A549 (cell line): ENCODE results near the gene GNRH2. TPM values are rescaled to one million over a fixed set of nuclear protein-coding genes. Genes with fewer than 3 reads are reported as not detected.
"Not testable (repeated sequence)": the region's sequence is repeated elsewhere in the genome, so short reads cannot be mapped to it uniquely, and the experiment has no call there.

Experiments
- ATAC-seq, 2 experiments: fragments of 200-7000 bp in 1 of 2; fragments of >200 bp in 1 of 2; cut with Nextera tagmentation in 1 of 2; cut with Tn5 transposase in 1 of 2; 3 replicates each; pipeline versions ENCODE4 v1.8.0 to v1.9.1; 2018 to 2020; ENCODE audit warnings: mild to moderate bottlenecking in 1 of 2, moderate library complexity in 1 of 2
- CTCF ChIA-PET: fragments of 300-600 bp; sonication (Branson Sonifier 250); formaldehyde crosslinking; extraction: SDS; loops from one replicate; lab custom pipeline; 2021; ENCODE audit warnings: antibody characterized with exemption, inconsistent platforms; lab: Yijun Ruan, JAX
- POLR2A ChIA-PET: fragments of 350-600 bp; formaldehyde crosslinking; extraction: SDS; loops from one replicate; lab custom pipeline; 2021; ENCODE audit warnings: antibody characterized with exemption, inconsistent platforms; lab: Yijun Ruan, JAX
- DNase-seq, 2 experiments: peaks; one replicate each; pipeline versions ENCODE4 v3.0.0 to v3.0.0-alpha.2; 2011 to 2016; ENCODE audit warnings: low read depth in 1 of 2, low spot score in 1 of 2
- FAIRE-seq: peaks from 2 replicates; lab custom pipeline; 2011; peaks lifted over from hg19 to GRCh38; lab: Jason Lieb, UNC
- H3K27ac ChIP-seq, 2 experiments: fragments of >200 bp; sonication (Bioruptor Twin); formaldehyde crosslinking; 3 replicates each; pipeline ENCODE4 v1.5.1; 2016 to 2017
- H3K4me1 ChIP-seq: fragments of >200 bp; sonication (Bioruptor Twin); formaldehyde crosslinking; 3 replicates; pipeline ENCODE4 v1.6.1; 2016
- H3K4me2 ChIP-seq: fragments of >200 bp; sonication (Bioruptor Twin); formaldehyde crosslinking; 3 replicates; pipeline ENCODE4 v1.6.1; 2016
- H3K4me3 ChIP-seq: fragments of >200 bp; sonication (Bioruptor Twin); formaldehyde crosslinking; 3 replicates; pipeline ENCODE4 v1.5.1; 2016
- H3K9me3 ChIP-seq: fragments of >200 bp; sonication (Bioruptor Twin); formaldehyde crosslinking; 3 replicates; pipeline ENCODE4 v1.6.1; 2016
- BHLHE40 ChIP-seq: IDR thresholded peaks from 2 replicates; pipeline ENCODE4 v1.6.1; 2012; ENCODE audit warnings: low read depth, low read length, inconsistent platforms
- GATA3 ChIP-seq: IDR thresholded peaks from 2 replicates; pipeline ENCODE4 v1.6.1; 2012; ENCODE audit warnings: borderline replicate concordance
- HDAC2 ChIP-seq: fragments of 200-600 bp; sonication (generic); IDR thresholded peaks from 2 replicates; pipeline ENCODE4 v1.6.1; 2016
- JUN ChIP-seq, 2 experiments: fragments of >200 bp; sonication (Bioruptor Twin); formaldehyde crosslinking; IDR thresholded peaks; 2 replicates in 1 of 2; 3 replicates in 1 of 2; pipeline ENCODE4 v1.6.1; 2016 to 2017
- MAFK ChIP-seq: fragments of 450-650 bp; IDR thresholded peaks from 2 replicates; pipeline ENCODE4 v1.6.1; 2014; ENCODE audit not compliant: partially characterized antibody
- NPAS2 ChIP-seq: fragments of 250-450 bp; sonication (Bioruptor Pico); IDR thresholded peaks from 2 replicates; pipeline ENCODE4 v1.8.0; 2022; ENCODE audit warnings: mild to moderate bottlenecking, moderate library complexity, borderline replicate concordance
- TP53 ChIP-seq: fragments of 250-450 bp; sonication (Bioruptor Pico); IDR thresholded peaks from 2 replicates; pipeline ENCODE4 v1.5.0; 2021; ENCODE audit warnings: mild to moderate bottlenecking, moderate library complexity
- ZC3H11A ChIP-seq: fragments of 450-650 bp; IDR thresholded peaks from 2 replicates; pipeline ENCODE4 v1.6.1; 2014; ENCODE audit warnings: antibody characterized with exemption, mild to moderate bottlenecking
- WGBS: methylation state at CpG from one replicate; pipeline ENCODE4 v1.1.6; 2017; ENCODE audit errors: missing lambda C conversion rate; 5-methylcytosine and 5-hydroxymethylcytosine counted together
- polyA plus RNA-seq, 4 experiments: library from polyadenylated mRNA; depleted of rRNA in 3 of 4; stranded (reverse); fragments of >200 nt; fragmentation: RNase III in 1 of 4; extraction: RNeasy Plus Mini Kit Qiagen cat#74134 plus additional on column Dnase treatment in 1 of 4; gene quantifications; 2 replicates in 3 of 4; 3 replicates in 1 of 4; pipeline ENCODE4 v1.2.3, GENCODE V29; 2011 to 2017
- TF ChIP-seq, protein P1 (sequence below): IDR thresholded peaks from 2 replicates; pipeline ENCODE4 v1.6.1; 2012
- TF ChIP-seq, protein P2 (sequence below): fragments of 450-650 bp; IDR thresholded peaks from 2 replicates; pipeline ENCODE4 v1.6.1; 2014; ENCODE audit warnings: antibody characterized with exemption

GNRH2 gene
- polyA plus RNA-seq, 2 of the 4 experiments (the other 2 are of a cell fraction): 0.12 TPM; not detected in 1

DNA sequence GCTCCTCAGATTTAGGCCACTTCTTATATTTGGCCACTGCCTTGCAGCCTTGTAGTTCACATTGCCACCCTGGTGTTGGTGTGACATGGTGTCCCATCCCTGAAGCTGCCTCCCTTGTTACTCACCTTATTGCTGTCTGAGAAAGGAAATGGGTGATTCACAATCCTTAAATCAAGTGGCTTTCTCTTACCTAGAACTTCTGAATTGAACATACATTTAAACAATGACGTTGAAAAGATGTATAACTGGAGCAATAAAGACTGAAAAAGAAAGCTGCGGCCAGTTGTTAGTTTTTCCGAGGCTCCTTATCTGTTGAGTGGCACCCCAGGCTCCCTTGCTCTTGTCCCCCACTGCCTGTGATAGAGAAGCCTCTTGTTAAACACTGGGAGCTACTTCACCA lies 28.8 kb upstream of the GNRH2 start:
- ChIA-PET CTCF (interaction anchor here (0.6 to 1.5 kb wide), 2 partner anchors 12 to 42 kb away, joined by 3 to 5 read pairs; no protein-coding TSS in a partner anchor), POLR2A (no interaction called here)
- WGBS: 87% methylated on average over 3 of the region's 3 CpGs
- ATAC-seq (no peak), DNase-seq (no peak), FAIRE-seq (no peak)
- H3K4me1 ChIP-seq: peaks cover 11% of the 10 kb centered on the region; the same call in 2 of the 3 replicates
- no peak overlapping the region for H3K27ac ChIP-seq
- H3K9me3 ChIP-seq: no peaks in the 10 kb centered on the region
- no peak overlapping the region for H3K4me2 ChIP-seq
- TF ChIP-seq NPAS2 (CRISPR knock-in tag) (no peak), ZC3H11A (no peak), GATA3 (no peak), HDAC2 (no peak)
- TF ChIP-seq, protein P1, sequence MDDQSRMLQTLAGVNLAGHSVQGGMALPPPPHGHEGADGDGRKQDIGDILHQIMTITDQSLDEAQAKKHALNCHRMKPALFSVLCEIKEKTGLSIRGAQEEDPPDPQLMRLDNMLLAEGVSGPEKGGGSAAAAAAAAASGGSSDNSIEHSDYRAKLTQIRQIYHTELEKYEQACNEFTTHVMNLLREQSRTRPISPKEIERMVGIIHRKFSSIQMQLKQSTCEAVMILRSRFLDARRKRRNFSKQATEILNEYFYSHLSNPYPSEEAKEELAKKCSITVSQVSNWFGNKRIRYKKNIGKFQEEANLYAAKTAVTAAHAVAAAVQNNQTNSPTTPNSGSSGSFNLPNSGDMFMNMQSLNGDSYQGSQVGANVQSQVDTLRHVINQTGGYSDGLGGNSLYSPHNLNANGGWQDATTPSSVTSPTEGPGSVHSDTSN: no peak
- H3K4me3 ChIP-seq: no peak overlapping the region

DNA sequence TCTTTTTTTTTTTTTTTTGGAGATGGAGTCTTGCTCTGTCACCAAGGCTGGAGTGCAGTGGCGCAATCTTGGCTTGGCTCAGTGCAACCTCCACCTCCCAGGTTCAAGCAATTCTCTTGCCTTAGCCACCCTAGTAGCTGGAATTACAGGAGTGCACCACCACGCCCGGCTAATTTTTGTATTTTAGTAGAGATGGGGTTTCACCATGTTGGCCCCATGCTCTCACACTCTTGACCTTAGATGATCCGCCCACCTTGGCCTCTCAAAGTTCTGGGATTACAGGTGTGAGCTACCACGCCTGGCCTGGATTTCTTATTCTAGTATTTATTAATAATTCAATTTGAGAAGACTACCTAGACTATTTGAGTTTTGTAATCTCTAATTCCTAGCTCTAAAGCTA lies 28.1 kb upstream of the GNRH2 start:
- H3K9me3 ChIP-seq, ATAC-seq, FAIRE-seq, DNase-seq, H3K4me2 ChIP-seq, H3K27ac ChIP-seq, H3K4me3 ChIP-seq, POLR2A ChIA-PET: not testable (repeated sequence)
- WGBS: 93% methylated on average over 5 of the region's 5 CpGs
- CTCF ChIA-PET: interaction anchor here (0.6 to 1.5 kb wide), 3 partner anchors 12 to 42 kb away, joined by 3 to 5 read pairs (median 4); partner anchors contain the start of gene GNRH2
- peaks cover 11% of the 10 kb centered on the region; the same call in 2 of the 3 replicates for H3K4me1 ChIP-seq

DNA sequence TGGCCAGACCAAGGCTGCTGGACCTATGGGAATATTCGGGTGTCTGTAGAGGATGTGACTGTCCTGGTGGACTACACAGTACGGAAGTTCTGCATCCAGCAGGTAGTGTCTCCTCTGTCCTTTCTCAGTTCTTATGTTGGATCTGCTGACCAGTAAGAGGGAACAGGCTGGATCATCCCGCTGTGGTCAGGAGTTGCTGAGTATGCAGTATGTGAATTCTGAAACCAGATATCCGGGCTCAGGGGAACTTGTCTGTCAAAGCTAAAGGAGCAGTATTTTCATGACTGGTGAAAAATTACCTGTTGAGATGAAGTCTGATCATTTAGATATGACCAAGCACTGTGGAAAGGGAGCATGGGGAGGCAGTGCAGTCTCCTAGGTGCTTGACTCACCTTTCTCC lies 22.1 kb upstream of the GNRH2 start:
- TF ChIP-seq MAFK: peak; percentile 85
- TF ChIP-seq, protein P2, sequence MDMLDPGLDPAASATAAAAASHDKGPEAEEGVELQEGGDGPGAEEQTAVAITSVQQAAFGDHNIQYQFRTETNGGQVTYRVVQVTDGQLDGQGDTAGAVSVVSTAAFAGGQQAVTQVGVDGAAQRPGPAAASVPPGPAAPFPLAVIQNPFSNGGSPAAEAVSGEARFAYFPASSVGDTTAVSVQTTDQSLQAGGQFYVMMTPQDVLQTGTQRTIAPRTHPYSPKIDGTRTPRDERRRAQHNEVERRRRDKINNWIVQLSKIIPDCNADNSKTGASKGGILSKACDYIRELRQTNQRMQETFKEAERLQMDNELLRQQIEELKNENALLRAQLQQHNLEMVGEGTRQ: no peak
- no peak overlapping the region for H3K4me2 ChIP-seq
- ATAC-seq (peak in 1 of 2 experiments; percentile 45; a peak in 3 of 6 replicates), DNase-seq (no peak), FAIRE-seq (no peak)
- no peaks in the 10 kb centered on the region for H3K9me3 ChIP-seq
- 0 out of 3 replicates have a peak, but pooled peaks cover 4% of the 10 kb centered on the region for H3K4me1 ChIP-seq
- CTCF ChIA-PET: interaction anchor here (1.2 kb wide), 1 partner anchor 32 kb away, joined by 3 read pairs; no protein-coding TSS in a partner anchor
- H3K27ac ChIP-seq: no peak overlapping the region
- WGBS: 86% methylated on average over 4 of the region's 4 CpGs
- POLR2A ChIA-PET: no interaction called here
- H3K4me3 ChIP-seq: no peak overlapping the region

DNA sequence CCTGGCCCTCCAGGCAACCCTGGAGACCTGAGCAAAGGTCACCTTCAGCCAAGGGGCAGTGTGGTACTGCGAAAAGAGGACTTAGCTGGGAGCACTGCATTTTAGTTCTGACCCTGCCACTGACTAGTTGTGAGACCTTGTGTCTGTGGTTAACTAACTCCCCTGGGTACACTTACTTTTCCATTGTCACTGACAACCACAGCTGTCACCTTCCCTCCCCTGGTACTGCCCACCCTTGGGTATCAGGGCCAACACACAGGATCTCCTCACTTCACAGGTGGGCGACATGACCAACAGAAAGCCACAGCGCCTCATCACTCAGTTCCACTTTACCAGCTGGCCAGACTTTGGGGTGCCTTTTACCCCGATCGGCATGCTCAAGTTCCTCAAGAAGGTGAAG lies 21.6 kb upstream of the GNRH2 start:
- CTCF ChIA-PET: no interaction called here
- H3K4me3 ChIP-seq: no peak overlapping the region
- 0 out of 3 replicates have a peak, but pooled peaks cover 4% of the 10 kb centered on the region for H3K4me1 ChIP-seq
- TF ChIP-seq JUN (IDR thresholded peaks at IDR 0.05) (no peak), ZC3H11A (no peak), BHLHE40 (no peak), TP53 (CRISPR knock-in tag) (no peak), NPAS2 (CRISPR knock-in tag) (no peak)
- TF ChIP-seq, all 56 proteins: peak for 0
- 97% methylated on average over 5 of the region's 5 CpGs for WGBS
- H3K4me2 ChIP-seq: no peak overlapping the region
- ATAC-seq: no peak; a peak in 1 of 6 replicates
- no peak overlapping the region for H3K27ac ChIP-seq
- H3K9me3 ChIP-seq: no peaks in the 10 kb centered on the region
- no peak for FAIRE-seq
- DNase-seq: no peak
- POLR2A ChIA-PET: no interaction called here

DNA sequence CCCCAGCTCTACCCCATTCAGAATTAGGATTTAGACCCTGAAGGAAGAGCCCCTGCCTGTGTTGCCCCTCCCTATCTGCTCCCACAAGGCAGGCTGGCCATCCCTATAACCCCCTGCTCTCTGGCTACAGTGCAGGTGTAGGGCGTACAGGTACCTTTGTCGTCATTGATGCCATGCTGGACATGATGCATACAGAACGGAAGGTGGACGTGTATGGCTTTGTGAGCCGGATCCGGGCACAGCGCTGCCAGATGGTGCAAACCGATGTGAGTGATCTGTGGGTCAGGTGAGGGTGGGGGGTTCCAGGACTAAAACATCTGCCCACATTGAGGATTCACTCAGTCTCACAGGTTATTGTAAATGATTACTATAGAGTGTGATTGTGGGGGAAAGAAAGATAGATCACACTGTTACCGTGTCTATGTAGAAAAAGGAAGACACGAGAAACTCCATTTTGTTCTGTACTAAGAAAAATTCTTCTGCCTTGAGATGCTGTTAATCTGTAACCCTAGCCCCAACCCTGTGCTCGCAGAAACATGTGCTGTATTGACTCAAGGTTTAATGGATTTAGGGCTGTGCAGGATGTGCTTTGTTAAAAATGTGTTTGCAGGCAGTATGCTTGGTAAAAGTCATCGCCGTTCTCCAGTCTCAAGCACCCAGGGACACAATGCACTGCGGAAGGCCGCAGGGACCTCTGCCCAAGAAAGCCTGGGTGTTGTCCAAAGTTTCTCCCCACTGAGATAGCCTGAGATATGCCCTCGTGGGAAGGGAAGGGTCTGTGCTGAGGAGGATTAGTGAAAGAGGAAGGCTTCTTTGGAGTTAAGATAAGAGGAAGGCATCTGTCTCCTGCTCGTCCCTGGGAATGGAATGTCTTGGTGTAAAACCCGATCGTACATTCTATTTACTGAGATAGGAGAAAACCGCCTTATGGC lies 20.6 kb upstream of the GNRH2 start:
- WGBS: 80% methylated on average over 20 of the region's 20 CpGs
- H3K4me3 ChIP-seq, H3K4me2 ChIP-seq, POLR2A ChIA-PET, DNase-seq, FAIRE-seq, H3K27ac ChIP-seq, H3K9me3 ChIP-seq, CTCF ChIA-PET, ATAC-seq, H3K4me1 ChIP-seq: not testable (repeated sequence)
